Measurements from ENCODE around the gene SCARF1.

Gene SCARF1

DNA sequence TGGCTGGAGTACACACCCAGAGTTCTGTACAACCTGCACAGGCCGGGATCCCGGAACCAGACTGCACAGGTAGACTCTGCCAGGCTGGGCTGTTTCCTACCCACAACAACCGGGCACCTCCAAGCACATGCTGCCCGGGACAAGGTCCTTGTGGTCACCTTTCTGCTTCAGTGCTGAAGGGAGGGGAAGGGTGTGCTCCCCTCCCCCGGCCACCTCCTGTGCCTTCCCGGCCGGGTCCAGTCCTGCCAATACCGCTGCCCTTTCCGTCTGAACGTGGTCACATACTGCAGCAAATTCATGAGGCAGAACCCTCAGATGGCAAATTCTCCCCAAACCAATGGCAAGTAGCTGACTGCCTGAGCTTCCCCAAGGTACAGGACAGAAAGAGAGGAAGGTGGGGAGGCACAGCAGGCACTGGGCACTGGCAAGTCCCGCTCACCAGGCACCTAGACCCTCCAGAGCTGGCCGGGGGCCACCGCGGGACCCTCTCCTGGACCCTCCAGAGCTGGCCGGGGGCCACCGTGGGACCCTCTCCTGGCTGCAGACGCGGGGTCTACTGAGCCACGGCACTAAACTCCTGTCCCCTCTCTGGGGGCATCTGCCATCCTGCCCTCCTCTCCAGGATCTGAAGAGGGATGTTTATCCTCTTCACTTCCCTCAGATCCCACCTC, 39.7 kb downstream of the SCARF1 start:
- TF ChIP-seq, protein P1, sequence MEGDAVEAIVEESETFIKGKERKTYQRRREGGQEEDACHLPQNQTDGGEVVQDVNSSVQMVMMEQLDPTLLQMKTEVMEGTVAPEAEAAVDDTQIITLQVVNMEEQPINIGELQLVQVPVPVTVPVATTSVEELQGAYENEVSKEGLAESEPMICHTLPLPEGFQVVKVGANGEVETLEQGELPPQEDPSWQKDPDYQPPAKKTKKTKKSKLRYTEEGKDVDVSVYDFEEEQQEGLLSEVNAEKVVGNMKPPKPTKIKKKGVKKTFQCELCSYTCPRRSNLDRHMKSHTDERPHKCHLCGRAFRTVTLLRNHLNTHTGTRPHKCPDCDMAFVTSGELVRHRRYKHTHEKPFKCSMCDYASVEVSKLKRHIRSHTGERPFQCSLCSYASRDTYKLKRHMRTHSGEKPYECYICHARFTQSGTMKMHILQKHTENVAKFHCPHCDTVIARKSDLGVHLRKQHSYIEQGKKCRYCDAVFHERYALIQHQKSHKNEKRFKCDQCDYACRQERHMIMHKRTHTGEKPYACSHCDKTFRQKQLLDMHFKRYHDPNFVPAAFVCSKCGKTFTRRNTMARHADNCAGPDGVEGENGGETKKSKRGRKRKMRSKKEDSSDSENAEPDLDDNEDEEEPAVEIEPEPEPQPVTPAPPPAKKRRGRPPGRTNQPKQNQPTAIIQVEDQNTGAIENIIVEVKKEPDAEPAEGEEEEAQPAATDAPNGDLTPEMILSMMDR (IDR thresholded peaks at IDR 0.05), result no peak

DNA sequence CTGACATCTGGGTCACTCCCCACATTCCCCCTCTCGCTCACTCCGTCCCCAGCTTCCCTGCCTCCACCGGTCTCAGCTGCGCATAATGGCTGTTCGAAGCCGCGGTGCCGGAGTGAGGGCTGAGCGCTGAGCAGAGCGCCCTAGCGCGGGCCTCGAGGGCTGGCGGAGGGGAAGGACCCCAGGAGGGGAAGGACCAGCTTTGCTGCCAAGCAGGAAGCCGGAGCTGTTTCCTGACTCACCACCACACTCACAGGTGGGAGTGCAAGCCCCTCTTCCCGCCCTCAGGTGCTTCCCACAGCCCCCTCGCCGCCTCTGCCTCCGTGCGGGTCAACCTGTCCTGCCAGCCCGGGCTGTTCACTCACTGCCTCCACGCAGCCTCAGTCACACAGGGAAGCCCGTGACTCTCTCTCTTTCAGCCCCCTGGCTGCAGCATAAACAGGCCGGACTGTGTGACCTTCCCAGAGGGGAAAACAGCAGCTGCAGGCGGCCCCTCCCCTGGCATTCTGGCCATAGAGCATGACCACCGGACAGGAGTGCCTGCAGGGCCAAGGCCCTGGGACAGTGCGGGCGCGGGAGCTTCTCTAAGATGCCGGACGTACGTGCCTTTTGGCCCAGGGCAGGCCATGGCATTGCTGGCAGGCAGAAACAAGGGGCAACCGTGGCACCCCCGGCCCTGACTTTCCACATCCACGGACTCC, 40.6 kb downstream of the SCARF1 start:
- TF ChIP-seq, protein P1 (IDR thresholded peaks at IDR 0.05), result no peak

DNA sequence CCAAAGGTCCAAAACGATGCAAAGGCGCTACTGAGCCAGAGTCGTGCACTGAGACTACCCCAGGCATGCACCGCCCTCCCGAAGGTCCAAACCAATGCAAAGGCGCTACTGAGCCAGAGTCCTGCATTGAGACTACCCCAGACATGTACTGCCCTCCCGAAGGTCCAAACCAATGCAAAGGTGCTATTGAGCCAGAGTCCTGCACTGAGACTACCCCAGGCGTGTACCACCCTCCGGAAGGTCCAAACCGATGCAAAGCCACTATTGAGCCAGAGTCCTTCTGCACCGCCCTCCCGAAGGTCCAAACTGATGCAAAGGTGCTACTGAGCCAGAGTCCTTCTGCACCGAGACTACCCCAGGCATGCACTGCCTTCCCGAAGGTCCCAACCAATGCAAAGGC, 44.0 kb downstream of the SCARF1 start:
- TF ChIP-seq, protein P1 (IDR thresholded peaks at IDR 0.05), result no peak

DNA sequence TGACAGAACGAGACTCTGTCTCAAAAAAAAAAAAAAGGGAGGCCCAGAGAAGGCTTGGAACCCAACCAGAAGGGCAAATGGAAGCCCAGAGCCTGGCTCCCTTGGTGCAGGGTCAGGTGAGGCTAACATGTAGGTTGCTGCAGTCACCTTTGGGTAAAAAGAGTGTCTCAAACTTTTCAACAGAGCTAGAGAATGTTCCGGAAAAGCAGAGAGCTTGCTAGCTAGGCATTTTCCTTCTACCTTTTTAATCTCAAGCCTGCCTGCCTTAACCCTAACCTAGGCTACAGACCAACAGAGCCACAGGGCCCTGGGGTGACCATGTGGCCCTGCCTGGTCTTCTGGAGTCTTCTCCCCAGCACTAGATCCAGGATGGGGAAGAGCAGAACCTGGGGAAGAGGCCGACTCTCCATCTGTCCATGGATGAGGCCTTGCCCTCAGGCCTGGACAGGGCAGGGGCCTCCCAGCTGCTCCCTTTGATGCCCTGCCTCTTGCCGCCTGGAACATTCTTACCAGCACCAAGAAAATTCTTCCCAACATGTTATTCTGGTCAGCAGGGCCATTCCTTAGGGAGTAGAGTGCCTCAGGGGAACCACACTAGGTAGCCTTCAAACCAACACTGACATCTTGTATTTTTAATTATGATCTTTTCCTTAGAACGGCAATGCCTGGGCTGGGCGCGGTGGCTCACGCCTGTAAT, 47.0 kb downstream of the SCARF1 start:
- TF ChIP-seq, protein P1 (IDR thresholded peaks at IDR 0.05), result no peak

DNA sequence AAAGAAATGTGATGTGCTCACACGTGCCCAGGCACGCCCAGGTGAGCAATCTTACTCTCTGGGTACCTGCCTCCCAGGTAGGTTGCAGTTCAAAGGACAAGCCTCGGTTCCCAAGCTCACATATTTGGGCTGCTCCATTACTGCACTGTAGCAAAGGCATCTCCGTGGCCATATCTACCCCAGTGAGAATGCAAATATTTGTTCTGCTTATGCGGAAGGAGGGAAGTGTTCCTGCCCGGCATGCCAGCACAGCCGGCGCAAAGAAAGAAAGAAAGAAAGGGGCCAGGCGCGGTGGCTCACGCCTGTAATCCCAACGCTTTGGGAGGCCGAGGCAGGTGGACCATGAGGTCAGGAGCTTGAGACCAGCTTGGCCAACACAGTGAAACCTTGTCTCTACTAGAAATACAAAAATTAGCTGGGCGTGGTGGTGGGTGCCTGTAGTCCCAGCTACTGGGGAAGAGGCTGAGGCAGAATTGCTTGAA, 47.6 kb downstream of the SCARF1 start:
- TF ChIP-seq, protein P1 (IDR thresholded peaks at IDR 0.05), result no peak

DNA sequence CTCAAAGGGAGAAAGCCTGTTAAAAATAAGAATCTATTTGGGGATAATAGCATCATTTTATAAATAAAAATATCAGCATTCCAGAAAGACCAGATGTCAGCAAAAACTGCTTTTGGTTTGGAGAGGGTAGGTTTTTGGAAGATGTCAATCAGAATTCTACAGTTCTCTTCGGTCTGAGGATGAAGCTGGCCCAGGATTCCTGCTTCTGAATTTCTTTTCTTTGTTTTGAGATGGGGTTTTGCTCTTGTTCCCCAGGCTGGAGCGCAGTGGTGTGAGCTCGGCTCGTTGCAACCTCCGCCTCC, 52.0 kb downstream of the SCARF1 start:
- TF ChIP-seq, protein P1 (IDR thresholded peaks at IDR 0.05), result no peak

DNA sequence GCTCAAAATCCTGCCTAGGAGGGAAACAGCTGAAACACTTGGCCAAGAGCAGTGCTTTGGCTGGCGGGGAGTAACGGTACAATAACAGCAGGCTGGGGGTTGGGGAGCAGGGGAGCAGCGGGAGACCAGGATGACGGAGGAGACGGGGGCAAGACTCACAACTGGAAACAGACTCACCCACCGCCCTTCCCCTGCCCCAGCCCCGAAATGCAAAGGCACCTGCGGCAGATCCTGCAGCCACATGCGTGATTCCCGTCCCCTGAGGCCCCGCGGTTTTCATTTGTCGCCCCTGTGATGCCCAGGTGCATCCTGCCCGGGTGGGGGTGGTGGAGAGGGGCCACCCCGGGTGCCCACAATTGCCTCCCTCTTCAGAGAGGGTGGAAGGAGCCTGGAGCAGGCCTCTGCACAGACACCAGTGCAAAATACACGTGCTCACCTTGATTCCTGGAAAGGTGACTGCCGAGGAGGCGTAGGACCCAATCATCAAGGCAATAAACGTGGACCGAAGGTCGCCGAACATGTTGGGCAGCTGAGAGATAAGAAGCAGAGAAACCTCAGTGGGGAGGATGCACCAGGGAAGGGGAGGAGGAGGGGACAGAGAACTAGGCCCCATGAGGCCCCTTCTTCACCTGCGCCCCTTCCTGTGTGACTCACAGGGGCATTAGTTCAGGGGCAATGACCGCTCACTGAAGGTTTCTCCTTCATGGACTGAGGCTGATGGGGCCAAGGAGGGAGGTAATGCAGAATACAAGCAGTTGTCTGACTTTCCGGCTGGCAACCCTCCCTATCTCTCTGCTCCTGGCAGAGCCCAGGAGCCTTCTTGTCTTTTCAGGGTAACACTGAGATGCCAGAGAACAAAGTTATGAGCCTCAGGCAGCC, 52.5 kb downstream of the SCARF1 start:
- TF ChIP-seq, protein P1 (IDR thresholded peaks at IDR 0.05), result no peak
